Measurements from ENCODE around the gene DVL1.
A peak's percentile ranks its signal among the peaks of the same experiment; 100 is the strongest.

DVL1 gene

GRCh38 chr1:1306070-1306660 is 43.1 kb downstream of the DVL1 start:
- ATAC-seq (ENCODE audit: low read depth) (no peak), DNase-seq (ENCODE audit: low spot score in 2 of 2) (no peak)
- H3K27me3 Mint-ChIP-seq, result no peaks in the 10 kb centered on the region
- no peaks in the 10 kb centered on the region for H3K36me3 Mint-ChIP-seq
- no peaks in the 10 kb centered on the region for H3K9me3 Mint-ChIP-seq
- H3K4me3 Mint-ChIP-seq, result peak overlapping the region; percentile 84
- peaks cover 21% of the 10 kb centered on the region for H3K4me1 Mint-ChIP-seq
- H3K27ac Mint-ChIP-seq, result peak overlapping the region; percentile 75

GRCh38 chr1:1305300-1306069 is 43.7 kb downstream of the DVL1 start:
- H3K27me3 Mint-ChIP-seq, result no peaks in the 10 kb centered on the region
- H3K27ac Mint-ChIP-seq, result peak overlapping the region; percentile 75
- no peaks in the 10 kb centered on the region for H3K9me3 Mint-ChIP-seq
- ATAC-seq (ENCODE audit: low read depth), result peak; percentile 52
- peak overlapping the region; percentile 84 for H3K4me3 Mint-ChIP-seq
- H3K4me1 Mint-ChIP-seq, result peaks cover 21% of the 10 kb centered on the region
- H3K36me3 Mint-ChIP-seq, result no peaks in the 10 kb centered on the region
- peak; percentile 73 to 76 for DNase-seq (ENCODE audit: low spot score in 2 of 2)

GRCh38 chr1:1304331-1305299 is 44.6 kb downstream of the DVL1 start:
- no peaks in the 10 kb centered on the region for H3K36me3 Mint-ChIP-seq
- H3K4me3 Mint-ChIP-seq, result peak overlapping the region; percentile 84
- no peaks in the 10 kb centered on the region for H3K9me3 Mint-ChIP-seq
- DNase-seq (ENCODE audit: low spot score in 2 of 2), result no peak
- H3K27me3 Mint-ChIP-seq, result no peaks in the 10 kb centered on the region
- peaks cover 21% of the 10 kb centered on the region for H3K4me1 Mint-ChIP-seq
- H3K27ac Mint-ChIP-seq, result no peak overlapping the region
- ATAC-seq (ENCODE audit: low read depth), result no peak

GRCh38 chr1:1303736-1304135 is 45.5 kb downstream of the DVL1 start:
- DNase-seq (ENCODE audit: low spot score in 2 of 2) (no peak), ATAC-seq (ENCODE audit: low read depth) (no peak)
- Mint-ChIP-seq H3K36me3 (no peaks in the 10 kb centered on the region), H3K27me3 (no peaks in the 10 kb centered on the region), H3K4me1 (peaks cover 21% of the 10 kb centered on the region), H3K9me3 (no peaks in the 10 kb centered on the region), H3K4me3 (peak overlapping the region; percentile 3), H3K27ac (no peak overlapping the region)

GRCh38 chr1:1302951-1303509 is 46.2 kb downstream of the DVL1 start:
- peaks cover 21% of the 10 kb centered on the region for H3K4me1 Mint-ChIP-seq
- no peak for ATAC-seq (ENCODE audit: low read depth)
- no peak overlapping the region for H3K27ac Mint-ChIP-seq
- no peaks in the 10 kb centered on the region for H3K9me3 Mint-ChIP-seq
- H3K27me3 Mint-ChIP-seq, result no peaks in the 10 kb centered on the region
- H3K4me3 Mint-ChIP-seq, result no peak overlapping the region
- H3K36me3 Mint-ChIP-seq, result no peaks in the 10 kb centered on the region
- DNase-seq (ENCODE audit: low spot score in 2 of 2), result no peak

- ATAC-seq (ENCODE audit: low read depth) (no peak), DNase-seq (ENCODE audit: low spot score in 2 of 2) (no peak)
- no peaks in the 10 kb centered on the region for H3K9me3 Mint-ChIP-seq
- H3K4me3 Mint-ChIP-seq, result no peak overlapping the region
- no peaks in the 10 kb centered on the region for H3K36me3 Mint-ChIP-seq
- H3K27me3 Mint-ChIP-seq, result no peaks in the 10 kb centered on the region
- H3K4me1 Mint-ChIP-seq, result peaks cover 19% of the 10 kb centered on the region
- H3K27ac Mint-ChIP-seq, result no peak overlapping the region
Measured at GRCh38 chr1:1302006-1302430, 47.2 kb downstream of the DVL1 start.

- DNase-seq (ENCODE audit: low spot score in 2 of 2) (no peak), ATAC-seq (ENCODE audit: low read depth) (no peak)
- Mint-ChIP-seq H3K27ac (no peak overlapping the region), H3K4me1 (peaks cover 5% of the 10 kb centered on the region), H3K36me3 (no peaks in the 10 kb centered on the region), H3K27me3 (no peaks in the 10 kb centered on the region), H3K4me3 (no peak overlapping the region), H3K9me3 (no peaks in the 10 kb centered on the region)
Measured at GRCh38 chr1:1300352-1300739, 48.9 kb downstream of the DVL1 start.

- DNase-seq (ENCODE audit: low spot score in 2 of 2), result no peak
- H3K4me3 Mint-ChIP-seq, result no peak overlapping the region
- H3K9me3 Mint-ChIP-seq, result no peaks in the 10 kb centered on the region
- H3K27me3 Mint-ChIP-seq, result no peaks in the 10 kb centered on the region
- ATAC-seq (ENCODE audit: low read depth), result peak; percentile 86
- H3K36me3 Mint-ChIP-seq, result no peaks in the 10 kb centered on the region
- no peak overlapping the region for H3K27ac Mint-ChIP-seq
- H3K4me1 Mint-ChIP-seq, result peaks cover 5% of the 10 kb centered on the region
Measured at GRCh38 chr1:1299686-1300351, 49.4 kb downstream of the DVL1 start.

- no peaks in the 10 kb centered on the region for H3K4me1 Mint-ChIP-seq
- no peaks in the 10 kb centered on the region for H3K27me3 Mint-ChIP-seq
- no peaks in the 10 kb centered on the region for H3K9me3 Mint-ChIP-seq
- ATAC-seq (ENCODE audit: low read depth), result no peak
- no peak overlapping the region for H3K27ac Mint-ChIP-seq
- H3K36me3 Mint-ChIP-seq, result no peaks in the 10 kb centered on the region
- H3K4me3 Mint-ChIP-seq, result no peak overlapping the region
- DNase-seq (ENCODE audit: low spot score in 2 of 2), result no peak
Measured at GRCh38 chr1:1298861-1299685, 50.1 kb downstream of the DVL1 start.

- H3K4me1 Mint-ChIP-seq, result no peaks in the 10 kb centered on the region
- no peak overlapping the region for H3K4me3 Mint-ChIP-seq
- ATAC-seq (ENCODE audit: low read depth) (no peak), DNase-seq (ENCODE audit: low spot score in 2 of 2) (no peak)
- peaks cover 1% of the 10 kb centered on the region for H3K36me3 Mint-ChIP-seq
- H3K27me3 Mint-ChIP-seq, result no peaks in the 10 kb centered on the region
- H3K27ac Mint-ChIP-seq, result no peak overlapping the region
- no peaks in the 10 kb centered on the region for H3K9me3 Mint-ChIP-seq
Measured at GRCh38 chr1:1297802-1298424, 51.3 kb downstream of the DVL1 start.

- H3K27ac Mint-ChIP-seq, result no peak overlapping the region
- no peaks in the 10 kb centered on the region for H3K9me3 Mint-ChIP-seq
- H3K4me1 Mint-ChIP-seq, result peaks cover 6% of the 10 kb centered on the region
- DNase-seq (ENCODE audit: low spot score in 2 of 2), result no peak
- no peaks in the 10 kb centered on the region for H3K27me3 Mint-ChIP-seq
- ATAC-seq (ENCODE audit: low read depth), result no peak
- H3K4me3 Mint-ChIP-seq, result no peak overlapping the region
- peaks cover 1% of the 10 kb centered on the region for H3K36me3 Mint-ChIP-seq
Measured at GRCh38 chr1:1296070-1297061, 52.9 kb downstream of the DVL1 start.

Data from memory B cell (primary cell).